Endometrial microvascular endothelial cells (primary cell): ENCODE measurements around the gene MYNN. TPM values are rescaled to one million over a fixed set of nuclear protein-coding genes. Genes with fewer than 3 reads are reported as not detected.

Experiments
- in situ Hi-C: cut with HindIII; loops from 2 replicates; pipeline ENCODE4 v1.10.0; 2017; ENCODE audit warnings: low sequenced_read_pairs, low pct_unique_long_range_greater_than_20kb; ENCODE audit errors: inconsistent ontology term
- total RNA-seq: library from RNA; depleted of rRNA; stranded (reverse); fragments of >200 nt; gene quantifications from one replicate; pipeline ENCODE4 v1.2.3, GENCODE V29; 2015; ENCODE audit errors: inconsistent ontology term

MYNN gene
- total RNA-seq, 1 donor from 2014 or later = 8.7 TPM

- in situ Hi-C loops = no loop called here
Observed at GRCh38 chr3:169772305-169772896, 795 bp upstream of the MYNN start.

- in situ Hi-C loops = no loop called here
Observed at GRCh38 chr3:169774186-169774585, 990 bp downstream of the MYNN start.

GRCh38 chr3:169777822-169778221 lies 4.6 kb downstream of the MYNN start:
- in situ Hi-C loops = no loop called here

GRCh38 chr3:169780742-169781141 lies 7.5 kb downstream of the MYNN start:
- in situ Hi-C loops = no loop called here

GRCh38 chr3:169781209-169781855 lies 8.1 kb downstream of the MYNN start:
- in situ Hi-C loops = no loop called here

- in situ Hi-C loops = no loop called here
Observed at GRCh38 chr3:169787120-169787519, 13.9 kb downstream of the MYNN start.

- in situ Hi-C loops = no loop called here
Observed at GRCh38 chr3:169787791-169788190, 14.6 kb downstream of the MYNN start.

GRCh38 chr3:169790219-169790618 lies 17.0 kb downstream of the MYNN start:
- in situ Hi-C loops = no loop called here

GRCh38 chr3:169790687-169791429 lies 17.7 kb downstream of the MYNN start:
- in situ Hi-C loops = no loop called here

- in situ Hi-C loops = no loop called here
Observed at GRCh38 chr3:169792359-169792758, 19.2 kb downstream of the MYNN start.

- in situ Hi-C loops = no loop called here
Observed at GRCh38 chr3:169804681-169805080, 31.5 kb downstream of the MYNN start.

GRCh38 chr3:169809230-169809795 lies 36.1 kb downstream of the MYNN start:
- in situ Hi-C loops = no loop called here

- in situ Hi-C loops = no loop called here
Observed at GRCh38 chr3:169811631-169812331, 38.6 kb downstream of the MYNN start.

GRCh38 chr3:169812332-169813235 lies 39.4 kb downstream of the MYNN start, which contains the start of the genes LRRC34 and LRRIQ4:
TSS of gene LRRC34 (minus strand) at chr3:169812904. CDS start at chr3:169812548, 356 bp downstream.
TSS of gene LRRIQ4 (plus strand) at chr3:169812870. CDS start at chr3:169821922, 9,052 bp downstream.
- in situ Hi-C loops = no loop called here

GRCh38 chr3:169813278-169813677 lies 40.1 kb downstream of the MYNN start:
- in situ Hi-C loops = no loop called here

GRCh38 chr3:169813757-169814517 lies 40.7 kb downstream of the MYNN start:
- in situ Hi-C loops = no loop called here

- in situ Hi-C loops = no loop called here
Observed at GRCh38 chr3:169815590-169816150, 42.5 kb downstream of the MYNN start.
